Urinary bladder (tissue), 4 donors: ENCODE results near the gene FOXF1. TPM values are rescaled to one million over a fixed set of nuclear protein-coding genes. Genes with fewer than 3 reads are reported as not detected.

Experiments
- DNase-seq: peaks from one replicate; pipeline ENCODE4 v3.0.0-alpha.2; 2015; ENCODE audit errors: extremely low spot score
- H3K27ac ChIP-seq: one replicate; pipeline ENCODE4 v1.5.1; 2013; ENCODE audit warnings: low read depth, mild to moderate bottlenecking, moderate library complexity
- H3K36me3 ChIP-seq: one replicate; pipeline ENCODE4 v1.6.1; 2013; ENCODE audit warnings: mild to moderate bottlenecking, moderate library complexity; ENCODE audit not compliant: insufficient read depth
- H3K4me1 ChIP-seq: one replicate; pipeline ENCODE4 v1.6.1; 2013; ENCODE audit warnings: mild to moderate bottlenecking, moderate library complexity; ENCODE audit not compliant: insufficient read depth
- H3K4me3 ChIP-seq: one replicate; pipeline ENCODE4 v1.5.1; 2013; ENCODE audit warnings: low read depth, low read length
- WGBS: extraction: QIAGEN DNeasy Blood & Tissue Kit; methylation state at CpG from one replicate; pipeline ENCODE4 v1.1.7; 2013; 5-methylcytosine and 5-hydroxymethylcytosine counted together
- polyA plus RNA-seq: library from polyadenylated mRNA; stranded (reverse); fragments of 200-250 nt; gene quantifications from one replicate; pipeline ENCODE4 v1.2.3, GENCODE V29; 2013
- total RNA-seq: library from RNA; depleted of rRNA; stranded (reverse); fragments of >200 nt; gene quantifications from one replicate; pipeline ENCODE4 v1.2.3, GENCODE V29; 2014
- donor health status: healthy with polysubstance abuse.
- donor health status: healthy.

The FOXF1 gene
- total and polyA plus RNA-seq, 2 donors: 28.9 to 83.3 TPM

GRCh38 chr16:86512860-86513470, 2.6 kb downstream of the FOXF1 start:
- WGBS: 12% methylated on average over 29 of the region's 29 CpGs
- Histone ChIP-seq H3K27ac (peak overlapping the region; percentile 81), H3K36me3 (no peaks in the 10 kb centered on the region), H3K4me1 (no peaks in the 10 kb centered on the region), H3K4me3 (peak overlapping the region; percentile 91)
- no peak for DNase-seq

- peak overlapping the region; percentile 91 for H3K4me3 ChIP-seq
- 15% methylated on average over 35 of the region's 35 CpGs for WGBS
- peak overlapping the region; percentile 62 for H3K27ac ChIP-seq
- H3K36me3 ChIP-seq: no peaks in the 10 kb centered on the region
- no peaks in the 10 kb centered on the region for H3K4me1 ChIP-seq
- DNase-seq: no peak
Measured at GRCh38 chr16:86513471-86514277, 3.3 kb downstream of the FOXF1 start.

GRCh38 chr16:86514481-86515376, 4.4 kb downstream of the FOXF1 start:
- H3K4me1 ChIP-seq: no peaks in the 10 kb centered on the region
- no peaks in the 10 kb centered on the region for H3K36me3 ChIP-seq
- no peak for DNase-seq
- H3K4me3 ChIP-seq: peak overlapping the region; percentile 91
- H3K27ac ChIP-seq: peak overlapping the region; percentile 86
- WGBS: 14% methylated on average over 18 of the region's 18 CpGs

GRCh38 chr16:86515413-86515776, 5.1 kb downstream of the FOXF1 start:
- Histone ChIP-seq H3K27ac (peak overlapping the region; percentile 86), H3K4me1 (no peaks in the 10 kb centered on the region), H3K36me3 (no peaks in the 10 kb centered on the region), H3K4me3 (peak overlapping the region; percentile 71)
- no peak for DNase-seq
- WGBS: 13% methylated on average over 29 of the region's 29 CpGs

GRCh38 chr16:86515777-86516622, 5.7 kb downstream of the FOXF1 start:
- Histone ChIP-seq H3K4me1 (no peaks in the 10 kb centered on the region), H3K36me3 (no peaks in the 10 kb centered on the region), H3K4me3 (peak overlapping the region; percentile 71), H3K27ac (peak overlapping the region; percentile 86)
- 8% methylated on average over 64 of the region's 64 CpGs for WGBS
- no peak for DNase-seq

- H3K4me1 ChIP-seq: no peaks in the 10 kb centered on the region
- H3K4me3 ChIP-seq: peak overlapping the region; percentile 71
- DNase-seq: no peak
- H3K36me3 ChIP-seq: no peaks in the 10 kb centered on the region
- 11% methylated on average over 29 of the region's 29 CpGs for WGBS
- peak overlapping the region; percentile 86 for H3K27ac ChIP-seq
Measured at GRCh38 chr16:86516623-86517003, 6.3 kb downstream of the FOXF1 start.

GRCh38 chr16:86517033-86517432, 6.7 kb downstream of the FOXF1 start:
- Histone ChIP-seq H3K4me3 (peak overlapping the region; percentile 71), H3K27ac (peak overlapping the region; percentile 86), H3K36me3 (no peaks in the 10 kb centered on the region), H3K4me1 (no peaks in the 10 kb centered on the region)
- no peak for DNase-seq
- WGBS: 27% methylated on average over 9 of the region's 9 CpGs

- H3K36me3 ChIP-seq: no peaks in the 10 kb centered on the region
- H3K4me3 ChIP-seq: no peak overlapping the region
- H3K27ac ChIP-seq: peak overlapping the region; percentile 86
- H3K4me1 ChIP-seq: no peaks in the 10 kb centered on the region
- no peak for DNase-seq
- WGBS: 17% methylated on average over 17 of the region's 17 CpGs
Measured at GRCh38 chr16:86517652-86518258, 7.4 kb downstream of the FOXF1 start.

- Histone ChIP-seq H3K27ac (no peak overlapping the region), H3K4me3 (no peak overlapping the region), H3K36me3 (no peaks in the 10 kb centered on the region), H3K4me1 (no peaks in the 10 kb centered on the region)
- DNase-seq: no peak
- 78% methylated on average over 16 of the region's 16 CpGs for WGBS
Measured at GRCh38 chr16:86519007-86519648, 8.8 kb downstream of the FOXF1 start.

GRCh38 chr16:86519649-86520316, 9.5 kb downstream of the FOXF1 start:
- H3K4me1 ChIP-seq: no peaks in the 10 kb centered on the region
- no peak for DNase-seq
- no peaks in the 10 kb centered on the region for H3K36me3 ChIP-seq
- 17% methylated on average over 31 of the region's 31 CpGs for WGBS
- H3K4me3 ChIP-seq: no peak overlapping the region
- H3K27ac ChIP-seq: no peak overlapping the region

GRCh38 chr16:86520317-86521210, 10.2 kb downstream of the FOXF1 start:
- Histone ChIP-seq H3K4me1 (no peaks in the 10 kb centered on the region), H3K36me3 (no peaks in the 10 kb centered on the region), H3K27ac (no peak overlapping the region), H3K4me3 (no peak overlapping the region)
- DNase-seq: no peak
- WGBS: 42% methylated on average over 30 of the region's 30 CpGs
